Effector memory CD4-positive, alpha-beta T cell (primary cell): ENCODE results near the gene TLE3.
"Not testable (repeated sequence)": the region's sequence is repeated elsewhere in the genome, so short reads cannot be mapped to it uniquely, and the experiment has no call there.

Source experiments
- DNase-seq, 3 donors: peaks; one replicate each; pipeline ENCODE4 v3.0.0-alpha.2; 2020
- H3K27ac ChIP-seq: 2 replicates; pipeline ENCODE4 v1.7.0; 2013; ENCODE audit warnings: mild to moderate bottlenecking, low read length, moderate library complexity; ENCODE audit not compliant: insufficient read depth, poor library complexity, severe bottlenecking
- H3K27me3 ChIP-seq: replicated peaks from 2 replicates; pipeline ENCODE4 v1.7.0; 2013; ENCODE audit warnings: mild to moderate bottlenecking, low read length; ENCODE audit not compliant: insufficient read depth, control insufficient read depth, poor library complexity, severe bottlenecking
- H3K36me3 ChIP-seq: 2 replicates; pipeline ENCODE4 v1.7.0; 2013; ENCODE audit warnings: mild to moderate bottlenecking, low read length, moderate library complexity; ENCODE audit not compliant: control insufficient read depth, insufficient read depth
- H3K4me1 ChIP-seq: 2 replicates; pipeline ENCODE4 v1.7.0; 2013; ENCODE audit warnings: low read length, mild to moderate bottlenecking; ENCODE audit not compliant: control insufficient read depth, insufficient read depth, poor library complexity, severe bottlenecking
- H3K4me3 ChIP-seq: 2 replicates; pipeline ENCODE4 v1.7.0; 2013; ENCODE audit warnings: low read length, low read depth, mild to moderate bottlenecking; ENCODE audit not compliant: insufficient read depth, poor library complexity, severe bottlenecking
- H3K9me3 ChIP-seq: 2 replicates; pipeline ENCODE4 v1.7.0; 2013; ENCODE audit warnings: mild to moderate bottlenecking, low read length, moderate library complexity; ENCODE audit not compliant: control insufficient read depth

The TLE3 gene

GRCh38 chr15:70126362-70126761, 28.6 kb upstream of the TLE3 start:
- Histone ChIP-seq H3K36me3 (no peaks in the 10 kb centered on the region), H3K27ac (no peak overlapping the region), H3K4me3 (no peak overlapping the region), H3K27me3 (no peaks in the 10 kb centered on the region), H3K4me1 (no peaks in the 10 kb centered on the region), H3K9me3 (no peaks in the 10 kb centered on the region)
- DNase-seq: no peak

GRCh38 chr15:70125605-70126004, 27.9 kb upstream of the TLE3 start:
- Histone ChIP-seq H3K36me3 (no peaks in the 10 kb centered on the region), H3K27ac (no peak overlapping the region), H3K4me1 (no peaks in the 10 kb centered on the region), H3K4me3 (no peak overlapping the region), H3K9me3 (no peaks in the 10 kb centered on the region), H3K27me3 (no peaks in the 10 kb centered on the region)
- no peak for DNase-seq

- Histone ChIP-seq H3K27me3 (no peaks in the 10 kb centered on the region), H3K4me1 (no peaks in the 10 kb centered on the region), H3K9me3 (no peaks in the 10 kb centered on the region), H3K4me3 (no peak overlapping the region), H3K27ac (no peak overlapping the region), H3K36me3 (no peaks in the 10 kb centered on the region)
- DNase-seq: no peak
These were observed 24.0 kb upstream of the TLE3 start for GRCh38 chr15:70121624-70122302.

GRCh38 chr15:70120958-70121623, 23.4 kb upstream of the TLE3 start:
- no peak for DNase-seq
- Histone ChIP-seq H3K4me3 (no peak overlapping the region), H3K9me3 (no peaks in the 10 kb centered on the region), H3K36me3 (no peaks in the 10 kb centered on the region), H3K27me3 (no peaks in the 10 kb centered on the region), H3K4me1 (no peaks in the 10 kb centered on the region), H3K27ac (no peak overlapping the region)

GRCh38 chr15:70119911-70120508, 22.3 kb upstream of the TLE3 start:
- no peak for DNase-seq
- Histone ChIP-seq H3K36me3 (no peaks in the 10 kb centered on the region), H3K4me3 (no peak overlapping the region), H3K9me3 (no peaks in the 10 kb centered on the region), H3K27ac (no peak overlapping the region), H3K27me3 (no peaks in the 10 kb centered on the region), H3K4me1 (no peaks in the 10 kb centered on the region)

- Histone ChIP-seq H3K27me3 (no peaks in the 10 kb centered on the region), H3K4me1 (no peaks in the 10 kb centered on the region), H3K4me3 (no peak overlapping the region), H3K9me3 (no peaks in the 10 kb centered on the region), H3K36me3 (no peaks in the 10 kb centered on the region), H3K27ac (no peak overlapping the region)
- DNase-seq: no peak
These were observed 20.9 kb upstream of the TLE3 start for GRCh38 chr15:70118599-70118998.

GRCh38 chr15:70116317-70116716, 18.6 kb upstream of the TLE3 start:
- Histone ChIP-seq H3K4me1 (no peaks in the 10 kb centered on the region), H3K9me3 (no peaks in the 10 kb centered on the region), H3K27me3 (no peaks in the 10 kb centered on the region), H3K27ac (no peak overlapping the region), H3K4me3 (no peak overlapping the region), H3K36me3 (no peaks in the 10 kb centered on the region)
- DNase-seq: no peak

- no peak overlapping the region for H3K27ac ChIP-seq
- no peaks in the 10 kb centered on the region for H3K27me3 ChIP-seq
- H3K36me3 ChIP-seq: no peaks in the 10 kb centered on the region
- H3K4me3 ChIP-seq: no peak overlapping the region
- no peaks in the 10 kb centered on the region for H3K4me1 ChIP-seq
- no peaks in the 10 kb centered on the region for H3K9me3 ChIP-seq
- no peak for DNase-seq
These were observed 16.5 kb upstream of the TLE3 start for GRCh38 chr15:70114221-70114620.

GRCh38 chr15:70113304-70113700, 15.6 kb upstream of the TLE3 start:
- no peaks in the 10 kb centered on the region for H3K36me3 ChIP-seq
- H3K27ac ChIP-seq: no peak overlapping the region
- no peak overlapping the region for H3K4me3 ChIP-seq
- H3K27me3 ChIP-seq: no peaks in the 10 kb centered on the region
- no peaks in the 10 kb centered on the region for H3K4me1 ChIP-seq
- no peak for DNase-seq
- H3K9me3 ChIP-seq: no peaks in the 10 kb centered on the region

- not testable (repeated sequence) for H3K4me1 ChIP-seq, H3K27me3 ChIP-seq, H3K4me3 ChIP-seq, H3K27ac ChIP-seq, H3K36me3 ChIP-seq, DNase-seq, H3K9me3 ChIP-seq
These were observed 15.0 kb upstream of the TLE3 start for GRCh38 chr15:70112572-70113303.
